Kidney epithelial cell (primary cell): ENCODE data around the gene GALNT17. TPM values are rescaled to one million over a fixed set of nuclear protein-coding genes. Genes with fewer than 3 reads are reported as not detected.

ENCODE experiments used
- DNase-seq: peaks from one replicate; pipeline ENCODE4 v3.0.0-alpha.2; 2010; ENCODE audit warnings: low read depth
- H3K27me3 ChIP-seq: 2 replicates; pipeline ENCODE4 v1.6.0; 2011; ENCODE audit warnings: low read length; ENCODE audit not compliant: control insufficient read depth, insufficient read depth
- H3K36me3 ChIP-seq: 2 replicates; pipeline ENCODE4 v1.5.1; 2011; ENCODE audit warnings: low read length; ENCODE audit not compliant: control insufficient read depth, insufficient read depth
- H3K4me3 ChIP-seq: 2 replicates; pipeline ENCODE4 v1.5.1; 2011; ENCODE audit warnings: low read depth, mild to moderate bottlenecking, control low read depth, low read length
- total RNA-seq: library from RNA; depleted of rRNA; stranded (reverse); fragments of >200 nt; gene quantifications from 2 replicates; pipeline ENCODE4 v1.2.3, GENCODE V29; 2015
- TF ChIP-seq, protein P1 (sequence below): IDR thresholded peaks from 2 replicates; pipeline ENCODE4 v1.5.1; 2011; ENCODE audit warnings: mild to moderate bottlenecking, moderate library complexity, low read length, control low read depth, inconsistent platforms; ENCODE audit not compliant: insufficient read depth, poor library complexity, severe bottlenecking

GALNT17 gene
- total RNA-seq, 1 donor from 2014 or later, result 3.3 TPM

DNA sequence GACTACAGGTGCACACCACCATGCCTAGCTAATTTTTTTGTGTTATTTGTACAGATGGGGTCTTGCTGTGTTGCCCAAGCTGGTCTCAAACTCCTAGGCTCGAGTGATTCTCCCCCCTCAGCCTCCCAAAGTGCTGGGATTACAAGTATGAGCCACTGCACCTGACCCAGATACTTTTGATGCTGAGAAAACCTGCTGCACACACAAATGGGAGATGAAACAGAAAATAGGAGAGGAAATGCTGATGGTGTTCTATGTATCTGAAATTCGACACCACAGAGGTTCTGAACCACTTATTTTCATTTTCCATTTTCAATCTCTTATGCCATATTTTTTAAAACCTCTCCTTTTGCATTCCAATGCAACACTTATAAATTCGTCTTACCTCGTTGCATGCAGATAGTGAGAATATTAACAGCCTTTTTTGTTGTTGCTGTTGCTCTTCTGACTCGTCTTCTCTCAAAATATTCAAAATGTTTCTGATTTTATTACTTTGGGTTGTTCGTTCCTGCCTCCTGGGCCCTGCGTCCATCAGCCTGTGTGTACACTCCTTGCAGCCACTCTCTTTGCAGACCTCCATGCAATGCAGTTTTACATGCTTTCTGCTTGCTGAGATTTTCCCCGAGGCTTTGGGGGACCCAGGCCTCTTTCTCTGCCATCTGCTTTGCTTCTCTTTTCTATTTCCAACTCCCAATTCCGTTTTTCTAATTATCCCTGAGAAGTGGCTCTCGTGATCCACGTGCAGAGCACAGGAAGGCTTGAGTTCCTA lies 556.1 kb downstream of the GALNT17 start:
- H3K4me3 ChIP-seq, result no peak overlapping the region
- TF ChIP-seq, protein P1, sequence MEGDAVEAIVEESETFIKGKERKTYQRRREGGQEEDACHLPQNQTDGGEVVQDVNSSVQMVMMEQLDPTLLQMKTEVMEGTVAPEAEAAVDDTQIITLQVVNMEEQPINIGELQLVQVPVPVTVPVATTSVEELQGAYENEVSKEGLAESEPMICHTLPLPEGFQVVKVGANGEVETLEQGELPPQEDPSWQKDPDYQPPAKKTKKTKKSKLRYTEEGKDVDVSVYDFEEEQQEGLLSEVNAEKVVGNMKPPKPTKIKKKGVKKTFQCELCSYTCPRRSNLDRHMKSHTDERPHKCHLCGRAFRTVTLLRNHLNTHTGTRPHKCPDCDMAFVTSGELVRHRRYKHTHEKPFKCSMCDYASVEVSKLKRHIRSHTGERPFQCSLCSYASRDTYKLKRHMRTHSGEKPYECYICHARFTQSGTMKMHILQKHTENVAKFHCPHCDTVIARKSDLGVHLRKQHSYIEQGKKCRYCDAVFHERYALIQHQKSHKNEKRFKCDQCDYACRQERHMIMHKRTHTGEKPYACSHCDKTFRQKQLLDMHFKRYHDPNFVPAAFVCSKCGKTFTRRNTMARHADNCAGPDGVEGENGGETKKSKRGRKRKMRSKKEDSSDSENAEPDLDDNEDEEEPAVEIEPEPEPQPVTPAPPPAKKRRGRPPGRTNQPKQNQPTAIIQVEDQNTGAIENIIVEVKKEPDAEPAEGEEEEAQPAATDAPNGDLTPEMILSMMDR, result no peak
- no peak for DNase-seq
- no peaks in the 10 kb centered on the region for H3K36me3 ChIP-seq
- no peaks in the 10 kb centered on the region for H3K27me3 ChIP-seq

DNA sequence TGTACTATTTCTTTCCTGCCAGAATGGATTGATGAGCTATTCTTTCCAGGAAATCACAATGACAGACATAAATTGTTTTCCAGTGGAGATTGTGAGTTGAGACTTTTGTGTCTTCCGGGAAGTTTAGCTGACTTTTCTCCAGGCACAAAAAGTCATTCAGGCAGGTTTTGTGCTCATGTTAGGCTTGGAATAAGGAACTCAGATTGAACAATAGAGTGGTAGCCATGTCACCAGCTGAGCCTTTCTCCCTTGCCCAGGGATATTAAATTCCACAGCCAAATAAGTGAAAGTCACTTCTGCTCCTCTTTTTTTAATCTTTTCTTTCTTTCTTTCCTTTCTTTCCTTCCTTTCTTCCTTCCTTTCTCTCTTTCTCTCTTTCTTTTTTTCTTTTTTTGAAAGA lies 559.6 kb downstream of the GALNT17 start:
- Histone ChIP-seq H3K36me3 (no peaks in the 10 kb centered on the region), H3K4me3 (no peak overlapping the region), H3K27me3 (no peaks in the 10 kb centered on the region)
- TF ChIP-seq, protein P1, result no peak
- DNase-seq, result no peak

DNA sequence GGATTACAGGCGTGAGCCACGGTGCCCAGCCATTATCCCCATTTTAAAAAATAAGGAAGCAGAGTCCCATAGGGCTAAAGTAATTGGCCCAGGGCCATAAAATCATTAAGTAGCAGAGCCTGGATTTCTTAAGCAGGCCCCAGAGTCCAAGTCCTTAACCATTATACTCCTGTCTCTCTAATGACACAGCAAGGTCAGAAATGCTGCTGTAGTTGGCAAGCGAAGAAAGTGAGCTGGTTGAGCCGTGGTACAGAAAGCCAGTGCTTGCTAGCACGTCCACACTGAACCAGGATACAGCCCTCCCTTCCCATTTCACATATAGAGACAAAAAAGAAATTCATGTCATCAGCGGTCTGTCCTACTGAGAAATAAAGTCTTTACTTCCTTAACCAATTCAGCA lies 562.7 kb downstream of the GALNT17 start:
- H3K27me3 ChIP-seq, result no peaks in the 10 kb centered on the region
- no peaks in the 10 kb centered on the region for H3K36me3 ChIP-seq
- H3K4me3 ChIP-seq, result no peak overlapping the region
- no peak for DNase-seq
- TF ChIP-seq, protein P1, result no peak

DNA sequence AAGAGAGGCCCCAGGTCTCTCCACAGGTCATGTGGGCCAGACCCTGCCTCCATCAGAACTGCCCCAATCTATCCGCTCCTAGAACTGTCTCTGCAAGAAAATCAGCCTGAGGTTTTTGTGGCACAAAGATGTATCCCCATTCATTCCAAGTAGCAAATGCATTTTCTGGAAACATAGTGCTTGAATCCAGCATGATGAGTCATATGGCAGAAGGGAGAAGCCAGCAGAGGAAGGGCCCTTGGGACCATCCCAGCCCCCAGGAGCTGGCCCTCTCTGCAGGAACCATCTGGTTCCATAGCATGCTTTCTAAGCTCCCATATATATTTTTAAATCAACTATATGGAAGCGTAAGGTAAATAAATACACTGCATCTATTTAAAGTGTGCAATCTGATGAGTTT lies 563.2 kb downstream of the GALNT17 start:
- Histone ChIP-seq H3K27me3 (no peaks in the 10 kb centered on the region), H3K4me3 (no peak overlapping the region), H3K36me3 (no peaks in the 10 kb centered on the region)
- TF ChIP-seq, protein P1, result no peak
- DNase-seq, result no peak

DNA sequence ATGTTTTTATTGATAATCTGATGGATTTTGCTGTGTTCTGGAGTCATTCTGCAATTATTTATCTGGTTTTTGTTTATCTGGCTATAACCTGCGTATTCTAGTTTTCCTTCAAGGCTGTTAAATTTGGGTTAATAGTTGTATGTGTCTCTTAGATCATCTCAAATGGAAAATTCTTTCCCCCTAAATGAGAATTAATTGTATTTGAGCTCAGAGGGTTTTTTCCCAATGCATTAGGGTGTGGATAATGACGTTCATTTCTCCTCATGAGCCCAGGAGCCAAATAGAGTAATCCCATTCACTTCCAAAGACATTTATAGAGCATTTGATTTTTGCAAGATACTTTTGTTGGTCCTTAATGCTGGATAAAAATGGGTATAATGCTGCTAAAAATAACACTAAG lies 564.6 kb downstream of the GALNT17 start:
- TF ChIP-seq, protein P1, result no peak
- Histone ChIP-seq H3K36me3 (no peaks in the 10 kb centered on the region), H3K27me3 (no peaks in the 10 kb centered on the region), H3K4me3 (no peak overlapping the region)
- DNase-seq, result no peak

DNA sequence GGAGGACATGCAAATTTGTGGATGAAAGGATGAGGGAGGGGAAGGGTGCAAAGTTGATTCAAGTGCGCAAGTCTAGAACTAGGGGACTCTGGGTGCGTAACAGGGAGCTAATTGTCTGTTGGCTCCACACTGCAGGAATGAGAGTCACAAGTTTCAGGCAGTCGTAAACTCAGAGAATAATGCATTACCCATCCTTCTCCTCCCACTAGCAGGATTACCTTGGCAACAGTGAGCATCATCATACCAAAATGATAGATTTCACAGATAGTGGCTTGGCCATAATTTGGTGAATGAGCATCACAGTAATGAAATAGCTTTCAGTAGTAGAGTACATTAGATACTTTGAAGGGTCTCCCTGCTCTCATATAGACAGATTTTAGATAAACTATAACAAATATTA lies 565.5 kb downstream of the GALNT17 start:
- Histone ChIP-seq H3K36me3 (no peaks in the 10 kb centered on the region), H3K4me3 (no peak overlapping the region), H3K27me3 (no peaks in the 10 kb centered on the region)
- TF ChIP-seq, protein P1, result no peak
- no peak for DNase-seq
